ENCODE results near the gene ARID1B.

Gene ARID1B

DNA sequence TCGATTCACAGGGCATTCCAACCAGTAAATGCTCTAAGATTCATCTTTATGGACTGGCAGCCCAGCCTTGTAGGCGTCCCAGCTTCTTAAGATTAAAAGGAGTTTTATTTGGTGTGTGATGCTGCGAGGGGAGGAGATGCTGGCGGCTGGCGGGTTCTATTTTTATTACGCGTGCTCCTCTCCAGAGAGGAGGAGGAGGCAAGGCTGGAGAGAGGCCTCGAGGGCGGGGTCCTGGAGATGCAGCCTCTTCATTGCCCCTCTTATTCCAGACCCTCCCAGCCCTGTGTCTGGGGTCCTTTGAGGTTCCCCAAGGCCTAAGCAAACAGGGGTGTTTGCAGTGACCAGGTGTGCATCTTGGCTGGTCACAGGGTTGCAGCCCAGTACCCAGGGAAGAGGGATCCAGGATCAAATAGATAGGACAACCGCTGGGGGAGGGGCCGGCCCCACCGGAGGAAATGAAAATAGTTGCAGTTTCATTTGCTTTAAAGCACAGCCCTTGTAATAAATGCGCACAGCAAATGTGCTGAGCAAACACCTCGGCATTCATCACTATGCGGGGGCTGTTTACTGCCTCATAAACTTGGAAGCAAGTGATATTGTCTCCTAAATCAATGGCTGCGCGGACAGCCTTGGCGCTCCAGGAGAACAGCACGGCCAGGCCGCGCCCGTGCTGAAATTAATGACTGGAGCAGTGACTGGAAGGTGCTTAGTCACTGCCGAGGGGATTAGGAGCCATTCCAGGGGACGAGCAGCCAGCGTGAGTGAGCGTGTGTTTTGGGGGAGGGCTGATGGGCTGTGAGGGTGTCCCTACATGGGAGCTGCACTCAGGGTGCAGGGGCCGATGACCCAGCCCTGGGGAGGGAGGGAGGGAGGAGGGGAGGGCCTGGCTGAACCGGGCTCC lies 463.1 kb downstream of the ARID1B start:
- H3K27ac ChIP-seq (ENCODE audit: low read length): no peak overlapping the region
- no peak for DNase-seq
- H3K4me1 ChIP-seq (ENCODE audit: insufficient read depth, low read length): no peaks in the 10 kb centered on the region
- H3K4me3 ChIP-seq (ENCODE audit: low read depth in 1 of 2, low read length in 2 of 2): no peak overlapping the region
- no peak overlapping the region for H2AFZ ChIP-seq (ENCODE audit: low read depth, low read length)
- no peak for TF ChIP-seq EZH2 (IDR thresholded peaks at IDR 0.05; ENCODE audit: borderline replicate concordance, low read depth, low read length, severe bottlenecking)
- TF ChIP-seq, protein P1, sequence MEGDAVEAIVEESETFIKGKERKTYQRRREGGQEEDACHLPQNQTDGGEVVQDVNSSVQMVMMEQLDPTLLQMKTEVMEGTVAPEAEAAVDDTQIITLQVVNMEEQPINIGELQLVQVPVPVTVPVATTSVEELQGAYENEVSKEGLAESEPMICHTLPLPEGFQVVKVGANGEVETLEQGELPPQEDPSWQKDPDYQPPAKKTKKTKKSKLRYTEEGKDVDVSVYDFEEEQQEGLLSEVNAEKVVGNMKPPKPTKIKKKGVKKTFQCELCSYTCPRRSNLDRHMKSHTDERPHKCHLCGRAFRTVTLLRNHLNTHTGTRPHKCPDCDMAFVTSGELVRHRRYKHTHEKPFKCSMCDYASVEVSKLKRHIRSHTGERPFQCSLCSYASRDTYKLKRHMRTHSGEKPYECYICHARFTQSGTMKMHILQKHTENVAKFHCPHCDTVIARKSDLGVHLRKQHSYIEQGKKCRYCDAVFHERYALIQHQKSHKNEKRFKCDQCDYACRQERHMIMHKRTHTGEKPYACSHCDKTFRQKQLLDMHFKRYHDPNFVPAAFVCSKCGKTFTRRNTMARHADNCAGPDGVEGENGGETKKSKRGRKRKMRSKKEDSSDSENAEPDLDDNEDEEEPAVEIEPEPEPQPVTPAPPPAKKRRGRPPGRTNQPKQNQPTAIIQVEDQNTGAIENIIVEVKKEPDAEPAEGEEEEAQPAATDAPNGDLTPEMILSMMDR (IDR thresholded peaks at IDR 0.05; ENCODE audit: borderline replicate concordance, extremely low read depth, low read length, poor library complexity, severe bottlenecking): no peak
- no peak overlapping the region for H3K9ac ChIP-seq (ENCODE audit: low read depth, low read length)
- no peaks in the 10 kb centered on the region for H3K27me3 ChIP-seq (ENCODE audit: insufficient read depth, low read length, poor library complexity)
- H3K79me2 ChIP-seq (ENCODE audit: insufficient read depth, low read length): no peaks in the 10 kb centered on the region
- H4K20me1 ChIP-seq (ENCODE audit: insufficient read depth, low read length): no peaks in the 10 kb centered on the region
- H3K9me3 ChIP-seq (ENCODE audit: insufficient read depth, low read length, severe bottlenecking): no peaks in the 10 kb centered on the region
- no peak overlapping the region for H3K4me2 ChIP-seq (ENCODE audit: insufficient read depth, low read length)
- ATAC-seq (ENCODE audit: insufficient read depth, low read depth): no peak
- H3K36me3 ChIP-seq (ENCODE audit: insufficient read depth, low read length): no peaks in the 10 kb centered on the region

- Histone ChIP-seq H3K27ac (ENCODE audit: low read length) (no peak overlapping the region), H3K36me3 (ENCODE audit: insufficient read depth, low read length) (no peaks in the 10 kb centered on the region), H3K9ac (ENCODE audit: low read depth, low read length) (no peak overlapping the region), H3K79me2 (ENCODE audit: insufficient read depth, low read length) (no peaks in the 10 kb centered on the region), H3K9me3 (ENCODE audit: insufficient read depth, low read length, severe bottlenecking) (no peaks in the 10 kb centered on the region), H3K4me3 (ENCODE audit: low read depth in 1 of 2, low read length in 2 of 2) (no peak overlapping the region), H2AFZ (ENCODE audit: low read depth, low read length) (no peak overlapping the region), H3K27me3 (ENCODE audit: insufficient read depth, low read length, poor library complexity) (no peaks in the 10 kb centered on the region), H3K4me1 (ENCODE audit: insufficient read depth, low read length) (no peaks in the 10 kb centered on the region), H4K20me1 (ENCODE audit: insufficient read depth, low read length) (no peaks in the 10 kb centered on the region), H3K4me2 (ENCODE audit: insufficient read depth, low read length) (no peak overlapping the region)
- TF ChIP-seq, protein P1 (IDR thresholded peaks at IDR 0.05; ENCODE audit: borderline replicate concordance, extremely low read depth, low read length, poor library complexity, severe bottlenecking): no peak
- TF ChIP-seq EZH2 (IDR thresholded peaks at IDR 0.05; ENCODE audit: borderline replicate concordance, low read depth, low read length, severe bottlenecking): no peak
- ATAC-seq (ENCODE audit: insufficient read depth, low read depth): no peak
- no peak for DNase-seq
Measured at GRCh38 chr6:157240960-157241311, 463.8 kb downstream of the ARID1B start.

DNA sequence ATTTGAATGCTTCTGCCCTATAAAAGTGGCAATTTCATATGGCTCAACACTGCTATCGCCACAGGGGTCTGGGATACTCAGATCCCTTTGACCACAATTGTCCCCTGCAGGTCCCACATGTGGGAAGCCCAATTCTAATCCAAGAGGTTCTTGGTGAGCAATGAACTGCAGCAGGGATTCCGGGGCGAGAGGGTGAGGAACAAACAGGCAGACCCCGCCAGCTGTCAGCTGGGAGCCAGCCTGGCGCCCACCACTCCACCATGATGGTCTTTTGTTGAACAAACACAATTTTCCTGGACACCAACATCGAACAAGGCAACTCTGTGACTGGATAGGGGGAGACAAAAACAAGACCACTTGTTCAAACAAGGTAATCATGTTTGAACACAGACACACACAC lies 465.6 kb downstream of the ARID1B start:
- TF ChIP-seq EZH2 (IDR thresholded peaks at IDR 0.05; ENCODE audit: borderline replicate concordance, low read depth, low read length, severe bottlenecking): no peak
- TF ChIP-seq, protein P1 (IDR thresholded peaks at IDR 0.05; ENCODE audit: borderline replicate concordance, extremely low read depth, low read length, poor library complexity, severe bottlenecking): no peak
- no peak overlapping the region for H2AFZ ChIP-seq (ENCODE audit: low read depth, low read length)
- H3K9me3 ChIP-seq (ENCODE audit: insufficient read depth, low read length, severe bottlenecking): no peaks in the 10 kb centered on the region
- no peak overlapping the region for H3K9ac ChIP-seq (ENCODE audit: low read depth, low read length)
- H3K4me3 ChIP-seq (ENCODE audit: low read depth in 1 of 2, low read length in 2 of 2): no peak overlapping the region
- H3K79me2 ChIP-seq (ENCODE audit: insufficient read depth, low read length): no peaks in the 10 kb centered on the region
- no peak for DNase-seq
- no peak overlapping the region for H3K27ac ChIP-seq (ENCODE audit: low read length)
- H3K4me1 ChIP-seq (ENCODE audit: insufficient read depth, low read length): no peaks in the 10 kb centered on the region
- H4K20me1 ChIP-seq (ENCODE audit: insufficient read depth, low read length): no peaks in the 10 kb centered on the region
- no peaks in the 10 kb centered on the region for H3K36me3 ChIP-seq (ENCODE audit: insufficient read depth, low read length)
- ATAC-seq (ENCODE audit: insufficient read depth, low read depth): no peak
- H3K4me2 ChIP-seq (ENCODE audit: insufficient read depth, low read length): no peak overlapping the region
- H3K27me3 ChIP-seq (ENCODE audit: insufficient read depth, low read length, poor library complexity): no peaks in the 10 kb centered on the region

Data from DND-41 (cell line).